ENCODE data around the gene NPHP4.

Gene NPHP4

GRCh38 chr1:5886541-5887348 is 105.5 kb downstream of the NPHP4 start:
- no peak for DNase-seq

DNA sequence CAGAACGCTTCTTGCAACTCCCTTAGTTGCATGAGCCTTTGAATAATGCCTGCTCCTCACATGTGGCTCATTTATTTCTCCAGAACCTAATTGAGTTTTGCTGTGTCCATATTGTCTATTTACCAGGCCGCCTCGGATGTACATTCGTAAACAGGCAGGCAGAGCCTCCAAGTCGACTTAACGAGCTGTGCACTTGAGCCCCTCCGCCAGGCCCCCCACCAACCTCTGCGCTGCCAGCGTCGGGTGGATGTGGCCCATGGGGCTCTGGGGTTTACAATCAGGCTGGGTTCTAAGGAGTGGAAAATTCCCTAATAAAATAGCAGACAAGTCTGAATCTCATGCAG is 106.1 kb downstream of the NPHP4 start:
- DNase-seq, result no peak

- no peak for DNase-seq
Measured at GRCh38 chr1:5885471-5886139, 106.6 kb downstream of the NPHP4 start.

- DNase-seq, result no peak
Measured at GRCh38 chr1:5884110-5884509, 108.1 kb downstream of the NPHP4 start.

DNA sequence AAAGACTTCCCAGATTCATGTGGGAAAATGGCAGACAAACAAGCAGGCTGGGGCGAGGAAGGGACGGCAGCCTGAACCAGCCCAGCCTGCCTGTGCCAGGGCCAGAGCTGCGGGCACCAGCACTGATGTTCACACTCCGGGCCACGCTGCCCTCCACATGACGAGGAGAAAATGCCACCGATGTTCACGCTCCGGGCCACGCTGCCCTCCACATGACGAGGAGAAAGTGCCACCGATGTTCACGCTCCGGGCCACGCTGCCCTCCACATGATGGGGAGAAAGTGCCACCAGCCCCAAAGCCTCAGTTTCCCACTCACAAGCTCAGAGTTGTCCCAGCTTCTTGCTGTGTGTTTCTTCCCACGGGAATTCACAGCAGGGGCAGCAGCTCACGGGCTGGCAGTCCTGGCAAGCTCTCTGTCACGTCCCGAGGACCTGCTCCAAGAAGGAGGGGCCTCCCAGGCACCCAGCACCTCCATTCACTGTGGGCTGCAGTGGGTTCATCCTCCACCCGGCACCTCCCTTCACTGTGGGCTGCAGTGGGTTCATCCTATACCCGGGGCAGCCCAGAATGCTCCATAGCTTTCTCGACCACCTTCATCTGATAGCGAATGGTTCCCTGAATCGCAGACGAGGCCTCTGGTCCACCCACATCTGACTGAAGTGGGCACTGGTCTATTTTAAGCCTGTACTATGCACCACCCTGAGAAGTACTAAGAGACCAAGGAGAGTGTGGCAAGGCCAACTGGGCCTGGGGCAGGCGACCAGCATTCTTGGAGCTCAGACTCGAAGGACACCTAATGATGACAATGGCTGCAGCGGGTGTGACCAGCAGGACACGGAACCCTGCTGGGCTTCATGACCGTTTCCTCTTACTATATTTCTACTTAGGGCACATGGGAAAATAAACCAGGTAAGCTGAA is 108.8 kb downstream of the NPHP4 start:
- no peak for DNase-seq

DNA sequence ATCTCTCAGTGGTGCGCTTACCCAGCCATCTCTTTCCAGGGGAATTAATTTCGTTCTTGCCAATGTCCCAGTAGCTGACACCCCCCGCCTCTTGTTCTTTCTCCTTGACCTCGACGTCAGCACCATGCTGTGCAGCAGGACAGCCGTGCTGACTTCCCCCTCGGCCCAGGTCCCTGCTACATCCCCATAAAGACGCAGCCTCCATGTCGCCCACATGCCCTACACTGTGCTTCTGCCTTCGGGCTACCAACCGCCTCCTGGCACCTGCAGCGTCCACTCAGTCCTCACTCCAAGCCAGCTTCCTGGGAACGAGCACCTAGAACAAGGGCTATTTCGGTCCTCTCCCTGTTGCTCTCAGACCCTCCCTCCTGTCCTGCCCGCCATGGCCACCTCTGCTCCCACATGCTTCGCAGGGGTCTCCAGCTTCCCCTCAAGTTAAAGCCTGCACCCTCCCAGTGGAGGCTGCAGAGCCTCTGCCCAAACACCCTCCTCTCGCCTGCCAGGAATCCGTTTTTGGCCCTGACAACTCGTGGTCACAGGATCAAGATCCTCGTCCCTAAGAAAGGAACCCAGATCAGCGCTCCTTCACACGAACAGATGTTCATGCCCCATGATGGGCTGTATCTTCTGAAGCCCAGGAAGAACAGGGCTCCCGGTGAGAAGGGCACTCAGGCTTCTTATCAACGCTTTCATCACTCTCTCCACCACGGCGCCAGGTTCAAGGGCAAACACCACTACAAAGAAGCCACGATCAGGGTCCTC is 109.7 kb downstream of the NPHP4 start:
- no peak for DNase-seq

DNA sequence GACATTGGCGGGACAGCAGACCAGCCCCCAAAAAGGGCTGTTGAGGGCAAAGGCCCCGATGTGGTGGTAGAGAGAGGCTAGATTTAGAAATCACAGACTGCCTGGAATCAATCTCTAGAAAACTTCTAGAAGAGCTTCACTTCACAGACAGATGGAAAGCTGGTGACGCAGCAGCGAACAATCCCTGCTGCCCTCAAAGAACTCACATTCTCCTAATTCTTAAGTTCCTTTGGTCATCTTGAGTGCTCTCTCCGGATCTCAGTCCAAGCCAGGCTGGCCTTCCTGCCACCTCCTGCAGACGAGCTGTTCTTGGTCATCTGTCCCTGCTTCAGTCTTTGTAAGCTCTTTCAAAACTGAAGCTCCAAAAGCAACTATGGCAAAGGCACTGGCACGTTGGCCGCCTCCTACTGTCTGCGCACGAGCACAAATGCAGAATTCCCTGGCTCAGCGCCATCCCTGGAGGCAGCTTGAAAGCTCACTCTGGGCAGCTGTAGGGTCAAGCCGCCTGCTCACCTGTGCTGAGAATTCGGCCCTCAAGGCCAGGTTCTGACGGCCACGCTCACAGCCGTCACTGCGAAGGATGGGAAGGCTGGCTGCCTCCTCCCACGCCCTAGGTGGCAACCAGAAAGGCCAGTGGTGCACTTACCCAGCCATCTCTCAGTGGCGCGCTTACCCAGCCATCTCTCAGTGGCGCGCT is 110.6 kb downstream of the NPHP4 start:
- DNase-seq, result no peak

DNA sequence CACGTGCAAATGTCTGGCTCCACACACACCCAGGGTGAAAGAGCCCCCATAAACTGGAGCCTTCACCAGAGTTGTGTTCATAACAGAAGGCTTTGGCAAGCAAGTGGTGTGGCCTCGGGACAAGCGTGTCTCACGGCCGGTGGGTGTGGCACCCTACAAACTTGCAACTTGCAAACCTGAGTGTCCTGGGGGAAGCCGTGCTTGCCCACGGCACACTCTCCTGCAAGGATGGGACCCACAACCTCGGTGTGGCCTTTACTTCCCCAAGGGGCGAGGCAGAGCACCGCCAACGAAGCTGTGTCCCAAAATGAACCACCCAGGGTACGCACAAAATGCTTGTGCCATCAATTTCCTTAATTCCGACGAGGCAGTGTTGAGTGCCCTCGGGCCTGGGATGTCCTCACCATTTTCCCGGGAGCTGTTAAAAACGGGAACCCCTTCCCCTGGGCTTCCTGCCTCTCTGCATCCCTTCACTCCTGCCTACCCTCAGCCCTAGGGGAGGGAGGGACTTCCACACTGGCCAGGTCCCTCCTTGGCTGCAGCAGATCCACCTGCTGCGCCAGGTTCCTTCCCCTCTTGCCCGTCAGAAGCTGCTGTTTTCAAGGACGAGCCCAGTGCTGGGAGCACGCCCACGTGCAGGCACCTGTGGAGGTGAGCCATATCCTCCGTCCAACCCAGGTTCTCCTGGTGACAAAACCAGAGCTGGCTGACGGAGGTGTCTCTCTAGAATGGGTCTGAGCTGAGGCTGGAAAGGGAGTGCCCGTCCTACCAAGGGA is 111.4 kb downstream of the NPHP4 start:
- DNase-seq, result no peak

GRCh38 chr1:5879421-5879820 is 112.8 kb downstream of the NPHP4 start:
- no peak for DNase-seq

DNA sequence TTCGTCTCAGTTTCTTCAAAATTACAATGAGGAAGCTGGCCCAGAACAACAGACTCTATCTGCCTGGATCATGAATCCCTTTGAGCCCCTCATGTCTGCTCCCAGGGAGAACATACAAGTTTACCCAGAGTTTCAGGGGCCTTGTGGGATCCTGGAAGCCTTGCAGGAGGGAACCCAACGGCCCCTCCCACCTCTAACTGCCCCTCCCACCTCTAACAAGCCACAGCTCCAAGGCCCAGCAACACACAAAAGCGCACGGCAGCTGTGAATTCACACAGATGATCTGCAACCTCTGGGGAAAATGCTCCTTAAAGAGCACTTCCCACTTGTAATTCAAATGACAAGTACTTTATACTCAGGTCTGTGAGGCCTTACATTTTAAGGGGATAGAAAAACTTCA is 113.3 kb downstream of the NPHP4 start:
- no peak for DNase-seq

- DNase-seq, result no peak
Measured at GRCh38 chr1:5877683-5878530, 114.3 kb downstream of the NPHP4 start.

DNA sequence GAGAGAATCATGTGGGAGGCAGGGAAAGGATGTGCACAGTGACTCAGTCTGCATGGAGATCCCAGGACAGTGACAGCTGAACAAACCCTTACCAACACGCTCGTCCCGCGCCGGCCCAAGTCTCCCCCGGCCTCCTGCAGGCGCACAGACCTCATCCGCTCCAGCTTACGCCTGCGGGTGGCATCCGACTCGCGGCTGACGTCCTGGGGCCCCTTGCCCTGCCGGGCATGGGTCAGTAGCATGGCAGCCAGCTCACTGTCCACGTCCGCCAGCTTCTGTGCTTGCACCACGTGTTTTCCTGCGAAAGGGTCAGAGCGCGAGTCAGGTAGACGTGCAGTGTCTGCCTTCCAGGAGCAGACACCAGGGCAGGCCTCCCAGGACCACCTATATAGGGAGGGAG is 115.2 kb downstream of the NPHP4 start:
- no peak for DNase-seq

GRCh38 chr1:5876094-5876650 is 116.1 kb downstream of the NPHP4 start:
- DNase-seq, result no peak

DNA sequence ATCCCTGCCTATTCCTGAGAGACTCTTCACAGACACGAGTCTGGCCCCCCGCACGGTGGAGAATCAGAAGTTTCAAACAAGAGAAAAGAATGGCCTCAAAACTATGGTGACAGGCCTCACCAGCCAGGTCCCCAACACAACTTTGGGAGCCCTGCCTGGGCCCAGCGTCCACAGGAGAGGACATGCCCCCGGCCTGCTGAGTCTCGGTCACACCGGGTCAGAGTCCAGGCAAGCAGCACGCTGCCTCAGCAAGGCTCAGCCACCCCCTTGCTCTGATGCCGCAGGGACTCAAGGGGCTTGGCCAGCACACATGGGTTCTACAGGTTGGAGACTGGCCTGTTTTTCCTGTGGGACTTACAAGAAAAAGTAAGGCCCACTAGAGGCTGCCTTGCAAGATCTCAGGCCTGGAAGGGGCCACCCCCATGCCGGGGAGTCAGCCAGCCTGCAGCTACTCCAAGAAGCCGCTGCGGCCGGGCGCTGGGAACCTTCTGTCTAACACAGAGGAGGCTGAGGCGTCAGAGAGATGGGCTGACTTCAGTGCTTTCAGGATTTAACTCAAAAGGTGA is 116.8 kb downstream of the NPHP4 start:
- DNase-seq, result no peak

DNA sequence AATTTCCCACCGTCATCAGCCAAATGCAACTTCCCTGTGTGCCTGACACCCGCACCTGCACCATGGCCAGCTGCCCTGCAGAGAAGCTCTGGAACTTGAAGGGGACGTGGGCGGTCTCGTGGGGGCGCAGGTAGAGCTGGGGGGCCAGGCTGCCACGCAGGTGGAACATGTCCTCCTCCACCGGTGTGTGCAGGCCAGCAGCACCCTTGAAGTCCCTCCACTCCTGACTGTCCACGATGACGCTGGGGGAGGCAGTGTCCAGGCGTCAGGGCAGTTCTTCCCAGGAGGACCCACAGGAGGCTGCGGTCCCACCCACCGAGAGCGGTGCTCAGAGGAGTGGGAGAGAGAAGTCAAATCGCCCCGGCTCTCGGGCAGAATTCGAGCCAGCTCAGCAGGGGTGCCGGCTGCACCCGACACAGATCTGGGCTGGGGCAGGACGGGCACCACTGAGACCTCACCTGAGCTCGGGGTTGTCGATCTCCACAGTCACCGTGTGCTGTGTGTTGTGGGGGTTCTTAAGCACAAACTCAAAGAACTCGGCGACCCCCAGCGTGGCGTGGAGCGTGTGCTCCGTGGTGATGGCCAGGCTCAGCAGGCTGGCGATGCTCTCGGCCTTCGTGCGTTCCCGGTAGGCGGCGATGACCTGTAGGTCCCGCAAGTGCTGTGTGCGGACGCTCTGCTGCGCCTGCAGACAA is 117.7 kb downstream of the NPHP4 start:
- no peak for DNase-seq

- no peak for DNase-seq
Measured at GRCh38 chr1:5873556-5873955, 118.7 kb downstream of the NPHP4 start.

- no peak for DNase-seq
Measured at GRCh38 chr1:5872886-5873285, 119.3 kb downstream of the NPHP4 start.

GRCh38 chr1:5868931-5869500 is 123.2 kb downstream of the NPHP4 start:
- no peak for DNase-seq

DNA sequence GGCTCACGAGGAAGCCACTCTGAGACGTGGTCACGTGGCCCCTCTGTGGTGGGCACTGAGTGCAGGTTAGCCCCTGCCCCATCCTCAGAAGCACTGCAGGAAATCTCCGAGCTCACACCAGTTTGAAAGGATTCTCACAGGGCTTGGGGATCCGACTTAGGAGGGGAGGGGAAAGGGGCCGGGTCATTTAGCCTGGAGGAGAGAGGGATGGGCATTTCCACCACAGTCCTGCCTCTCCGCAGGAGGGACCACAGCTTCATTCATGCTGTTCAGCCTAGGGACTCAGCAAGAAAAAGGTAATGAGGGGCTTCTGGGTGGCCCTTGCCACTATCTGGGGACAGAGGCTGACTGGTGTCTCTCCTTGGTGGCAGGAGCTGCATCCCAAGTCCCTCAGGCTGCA is 126.5 kb downstream of the NPHP4 start:
- DNase-seq, result no peak
